ENCODE data around the gene NLGN1.
"Not testable (repeated sequence)": the region's sequence is repeated elsewhere in the genome, so short reads cannot be mapped to it uniquely, and the experiment has no call there.

The NLGN1 gene

GRCh38 chr3:173583496-173583895, 186.0 kb downstream of the NLGN1 start:
- no peak for DNase-seq

- no peak for DNase-seq
Observed at GRCh38 chr3:173584093-173584837, 186.7 kb downstream of the NLGN1 start.

GRCh38 chr3:173584838-173585831, 187.6 kb downstream of the NLGN1 start:
- DNase-seq = no peak

GRCh38 chr3:173586166-173586565, 188.6 kb downstream of the NLGN1 start:
- no peak for DNase-seq

GRCh38 chr3:173587055-173587454, 189.5 kb downstream of the NLGN1 start:
- no peak for DNase-seq

GRCh38 chr3:173588556-173588955, 191.0 kb downstream of the NLGN1 start:
- no peak for DNase-seq

- DNase-seq = no peak
Observed at GRCh38 chr3:173589116-173589515, 191.6 kb downstream of the NLGN1 start.

GRCh38 chr3:173591401-173591800, 193.9 kb downstream of the NLGN1 start:
- DNase-seq = no peak

- DNase-seq = not testable (repeated sequence)
Observed at GRCh38 chr3:173594881-173595280, 197.3 kb downstream of the NLGN1 start.

GRCh38 chr3:173599673-173600072, 202.1 kb downstream of the NLGN1 start:
- DNase-seq = no peak

- no peak for DNase-seq
Observed at GRCh38 chr3:173614522-173614921, 217.0 kb downstream of the NLGN1 start.

GRCh38 chr3:173615661-173616060, 218.1 kb downstream of the NLGN1 start:
- DNase-seq = no peak

GRCh38 chr3:173617490-173617889, 219.9 kb downstream of the NLGN1 start:
- no peak for DNase-seq

- DNase-seq = no peak
Observed at GRCh38 chr3:173618148-173618547, 220.6 kb downstream of the NLGN1 start.

GRCh38 chr3:173618703-173619102, 221.2 kb downstream of the NLGN1 start:
- DNase-seq = no peak

- DNase-seq = no peak
Observed at GRCh38 chr3:173622166-173622565, 224.6 kb downstream of the NLGN1 start.

- no peak for DNase-seq
Observed at GRCh38 chr3:173624086-173624485, 226.5 kb downstream of the NLGN1 start.

GRCh38 chr3:173630849-173631248, 233.3 kb downstream of the NLGN1 start:
- no peak for DNase-seq

GRCh38 chr3:173632945-173633344, 235.4 kb downstream of the NLGN1 start:
- no peak for DNase-seq

GRCh38 chr3:173635826-173636225, 238.3 kb downstream of the NLGN1 start:
- no peak for DNase-seq

GRCh38 chr3:173639098-173639497, 241.6 kb downstream of the NLGN1 start:
- no peak for DNase-seq

GRCh38 chr3:173641696-173642095, 244.2 kb downstream of the NLGN1 start:
- no peak for DNase-seq

GRCh38 chr3:173644086-173645082, 246.8 kb downstream of the NLGN1 start:
- DNase-seq = no peak

All from activated CD4-positive, alpha-beta T cell treated with anti-CD3 and anti-CD28 coated beads, Interleukin-2, amount 50 U/mL, for 16 hours (primary cell).